ENCODE data around the gene MAPK14.

DNA sequence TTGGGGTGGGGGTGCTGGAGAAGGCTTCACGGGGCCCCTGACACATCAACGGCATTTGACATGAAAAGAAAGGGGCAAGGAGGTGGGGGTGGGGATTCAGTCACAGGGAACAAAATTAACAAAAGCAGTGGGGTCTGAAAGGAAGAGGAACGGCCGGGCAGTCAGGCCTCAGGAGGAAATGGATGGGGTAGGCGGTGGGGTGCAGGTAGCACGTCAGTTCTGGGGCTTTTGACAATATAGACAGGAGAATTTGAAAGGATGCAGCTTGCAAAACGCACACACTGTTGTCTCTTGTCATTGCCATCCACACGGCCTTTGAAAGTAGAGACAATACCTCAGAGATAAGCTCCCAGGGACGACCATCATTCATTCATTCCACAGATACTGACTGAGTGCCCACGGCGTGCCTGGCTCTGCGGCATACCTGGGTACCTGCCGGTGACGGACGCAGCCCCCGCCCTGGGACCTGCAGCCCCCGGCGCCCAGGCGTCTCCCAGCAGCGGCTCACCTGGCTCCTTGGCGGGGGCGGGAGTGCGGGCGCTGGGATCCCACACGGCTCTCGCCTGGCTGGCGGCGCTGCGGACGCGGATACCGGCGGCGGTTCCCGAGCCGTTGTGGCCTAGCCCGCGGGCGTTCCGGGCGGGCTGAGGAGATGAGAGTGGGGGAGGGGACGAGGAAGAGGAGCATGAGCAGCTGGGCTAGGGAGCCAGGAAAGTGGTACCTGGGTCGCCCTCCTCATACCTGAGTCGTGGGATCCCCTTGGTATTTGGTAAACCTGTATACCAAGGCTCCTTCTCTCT is 3.4 kb upstream of the MAPK14 start, which contains the start of gene SLC26A8:
- TF ChIP-seq CTCF (IDR thresholded peaks at IDR 0.05) (no peak), EP300 (IDR thresholded peaks at IDR 0.05) (no peak)
